GM18907 (cell line): ENCODE data around the gene TRIM37.
"Not testable (repeated sequence)": the region's sequence is repeated elsewhere in the genome, so short reads cannot be mapped to it uniquely, and the experiment has no call there.

Experiments
- ATAC-seq: cut with Tn5 transposase; IDR thresholded peaks from one replicate; pipeline ENCODE4 v1.9.1; 2021; ENCODE audit warnings: mild to moderate bottlenecking, moderate library complexity; ENCODE audit not compliant: unreplicated experiment

TRIM37 gene

DNA sequence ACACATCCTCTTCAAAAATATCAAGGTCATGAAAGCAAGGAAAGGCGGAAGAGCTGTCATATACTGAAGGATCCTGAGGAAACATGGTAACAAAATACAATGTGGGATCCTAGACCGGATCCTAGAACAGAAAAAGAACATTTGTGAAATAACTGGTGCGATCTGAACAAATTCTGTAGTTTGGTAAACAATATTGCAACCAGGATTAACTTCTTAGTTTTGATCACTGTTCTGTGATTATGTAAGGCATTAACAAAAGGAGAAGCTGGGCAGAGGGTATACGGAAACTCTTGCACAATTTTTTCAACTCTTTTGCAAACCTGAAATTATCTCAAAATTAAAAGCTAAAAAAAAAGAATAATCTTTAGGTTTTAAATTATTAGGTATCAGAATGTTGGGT lies 109.7 kb downstream of the TRIM37 start:
- no peak for ATAC-seq

DNA sequence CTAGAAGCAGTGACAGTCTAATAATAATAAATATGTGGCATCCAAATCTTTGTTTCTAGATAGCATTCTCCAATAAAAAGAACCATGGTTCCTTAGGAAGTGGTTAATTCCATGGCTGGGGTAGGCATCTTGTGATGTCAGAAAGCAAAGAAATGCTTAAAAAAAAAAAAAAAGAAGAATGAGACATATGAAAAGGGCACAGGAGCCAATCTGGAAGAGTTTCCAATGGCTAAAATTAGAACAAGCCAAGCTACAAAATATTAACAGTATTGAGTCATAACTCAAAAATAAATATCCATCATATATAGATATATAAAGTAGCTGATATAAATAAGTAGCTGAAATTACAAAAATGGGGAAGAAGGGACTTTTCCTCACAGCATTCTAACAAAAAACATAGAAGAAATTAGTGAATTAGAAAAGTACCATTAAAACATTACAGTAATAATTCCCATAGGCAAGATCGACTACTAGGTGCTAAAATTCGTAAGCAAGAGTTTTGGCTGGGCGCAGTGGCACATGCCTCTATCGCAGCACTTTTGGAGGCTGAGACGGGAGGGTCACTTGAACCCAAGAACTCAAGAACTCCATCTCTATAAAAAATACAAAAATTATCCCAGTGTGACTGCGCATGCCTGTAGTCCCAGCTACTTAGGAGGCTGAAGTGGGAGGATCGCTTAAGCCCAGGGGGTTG lies 111.3 kb downstream of the TRIM37 start:
- ATAC-seq, result no peak

DNA sequence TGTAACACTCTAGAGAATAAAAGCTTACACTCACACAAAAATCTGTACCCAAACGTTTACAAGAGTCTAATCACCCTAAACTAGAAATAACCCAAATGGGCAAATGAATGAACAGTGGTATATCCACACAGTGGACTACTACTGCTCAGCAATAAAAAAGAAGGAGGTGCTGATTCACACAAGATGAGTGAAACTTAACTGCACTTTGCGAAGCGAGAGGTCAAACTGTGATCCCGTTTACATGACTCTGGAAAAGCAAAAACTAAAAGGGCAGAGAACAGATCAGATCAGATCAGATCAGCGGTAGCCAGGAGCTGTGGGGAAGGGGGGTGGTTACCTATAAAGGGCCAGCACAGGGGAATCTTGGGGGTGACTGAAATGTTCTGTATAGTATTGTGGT lies 113.4 kb downstream of the TRIM37 start:
- ATAC-seq, result no peak

DNA sequence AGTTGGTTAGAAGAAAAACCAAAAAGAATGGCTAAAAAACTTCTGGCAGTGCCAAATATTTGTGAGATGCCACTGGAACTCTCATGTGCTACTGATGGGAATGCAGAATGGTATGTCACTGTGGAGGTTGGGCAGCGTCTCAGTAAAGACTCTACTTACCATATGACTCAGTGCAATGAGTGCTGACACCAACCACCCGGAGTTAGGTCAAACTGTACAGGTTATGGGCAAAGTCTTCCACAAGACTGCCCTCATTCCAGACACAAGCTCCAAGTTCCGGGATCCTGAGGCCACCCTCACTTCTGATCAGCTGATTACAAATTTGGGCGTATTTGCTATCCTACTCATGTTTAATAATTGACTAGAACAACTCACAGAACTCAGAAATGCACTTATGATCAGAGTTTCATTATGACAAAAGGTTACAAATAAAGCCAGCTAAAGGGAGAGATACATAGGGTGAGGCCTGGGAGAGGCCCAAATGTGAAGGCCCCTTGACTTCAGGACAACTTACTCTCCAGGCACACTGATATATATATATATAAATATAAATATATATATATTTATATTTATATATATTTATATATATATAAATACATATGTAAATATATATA lies 114.9 kb downstream of the TRIM37 start:
- ATAC-seq, result peak; percentile 77

DNA sequence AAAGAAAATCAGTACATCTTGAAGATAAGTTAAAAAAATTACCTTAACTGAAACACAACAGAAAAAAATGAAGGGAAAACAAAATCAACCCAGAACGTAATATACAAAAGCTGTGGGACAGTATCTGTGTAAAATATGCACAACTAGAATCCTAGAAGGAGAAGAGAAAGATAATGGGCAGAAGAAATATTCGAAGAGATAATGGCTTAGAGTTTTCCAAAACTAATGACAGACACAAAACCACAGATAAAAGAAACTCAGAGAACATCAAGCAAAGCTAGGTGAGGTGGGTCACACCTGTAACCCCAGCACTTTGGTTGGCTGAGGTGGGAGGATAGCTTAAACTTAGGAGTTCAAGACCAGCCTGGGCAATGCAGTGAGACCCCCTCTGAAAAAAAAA lies 117.1 kb downstream of the TRIM37 start:
- ATAC-seq, result no peak

DNA sequence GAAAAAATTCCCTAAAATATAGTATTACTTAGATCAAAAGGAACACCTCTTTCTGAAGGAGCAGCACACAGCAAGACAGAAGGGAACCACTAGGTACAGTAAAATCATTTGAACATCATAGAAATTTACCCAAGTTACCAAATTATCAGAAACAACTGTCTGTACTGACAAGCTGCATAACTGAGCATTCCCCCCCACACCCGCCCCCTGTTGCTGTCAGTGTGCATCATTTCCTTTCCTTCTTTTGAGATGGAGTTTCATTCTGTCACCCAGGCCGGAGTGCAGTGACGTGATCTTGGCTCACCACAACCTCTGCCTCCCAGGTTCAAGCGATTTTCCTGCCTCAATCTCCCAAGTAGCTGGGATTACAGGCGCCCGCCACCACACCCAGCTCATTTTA lies 120.7 kb downstream of the TRIM37 start:
- ATAC-seq, result no peak

DNA sequence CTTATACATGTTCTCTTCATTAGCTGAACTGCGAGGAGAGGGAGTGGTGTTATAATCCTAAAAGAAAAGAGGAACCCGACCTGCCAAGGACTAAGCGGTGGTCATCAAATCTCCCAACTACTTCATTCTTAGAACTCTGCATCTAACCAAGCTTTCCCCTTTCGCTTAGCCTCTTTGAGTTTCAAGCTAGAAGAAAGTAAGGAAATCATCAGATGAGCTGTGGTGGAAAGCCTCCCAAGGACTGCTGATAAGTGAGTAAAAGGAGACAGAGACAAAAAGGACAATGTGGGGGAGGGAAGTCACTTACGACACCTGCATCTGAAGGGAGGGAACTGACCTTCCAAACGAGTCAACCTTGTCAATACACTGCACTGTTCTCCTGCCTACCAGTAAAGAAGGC lies 121.3 kb downstream of the TRIM37 start:
- no peak for ATAC-seq

DNA sequence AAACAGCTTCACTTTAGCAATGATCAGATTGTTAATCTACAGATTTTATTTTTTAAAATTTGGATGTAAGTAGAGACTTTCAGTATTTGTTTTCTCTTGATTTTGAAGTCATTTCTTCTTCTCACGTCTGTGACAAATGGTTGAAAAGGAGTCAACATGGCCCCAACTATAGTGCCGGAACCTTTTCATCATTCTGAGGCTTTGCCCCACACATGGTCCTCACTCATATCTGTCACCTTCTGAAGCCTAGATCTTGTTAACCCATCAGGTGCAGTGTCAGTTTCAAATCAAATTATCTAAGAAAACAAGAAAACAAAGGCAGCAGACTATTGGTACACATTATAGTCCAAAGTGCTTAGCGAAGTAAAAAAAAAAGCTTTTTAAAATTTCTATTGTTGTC lies 124.1 kb downstream of the TRIM37 start:
- ATAC-seq, result no peak

DNA sequence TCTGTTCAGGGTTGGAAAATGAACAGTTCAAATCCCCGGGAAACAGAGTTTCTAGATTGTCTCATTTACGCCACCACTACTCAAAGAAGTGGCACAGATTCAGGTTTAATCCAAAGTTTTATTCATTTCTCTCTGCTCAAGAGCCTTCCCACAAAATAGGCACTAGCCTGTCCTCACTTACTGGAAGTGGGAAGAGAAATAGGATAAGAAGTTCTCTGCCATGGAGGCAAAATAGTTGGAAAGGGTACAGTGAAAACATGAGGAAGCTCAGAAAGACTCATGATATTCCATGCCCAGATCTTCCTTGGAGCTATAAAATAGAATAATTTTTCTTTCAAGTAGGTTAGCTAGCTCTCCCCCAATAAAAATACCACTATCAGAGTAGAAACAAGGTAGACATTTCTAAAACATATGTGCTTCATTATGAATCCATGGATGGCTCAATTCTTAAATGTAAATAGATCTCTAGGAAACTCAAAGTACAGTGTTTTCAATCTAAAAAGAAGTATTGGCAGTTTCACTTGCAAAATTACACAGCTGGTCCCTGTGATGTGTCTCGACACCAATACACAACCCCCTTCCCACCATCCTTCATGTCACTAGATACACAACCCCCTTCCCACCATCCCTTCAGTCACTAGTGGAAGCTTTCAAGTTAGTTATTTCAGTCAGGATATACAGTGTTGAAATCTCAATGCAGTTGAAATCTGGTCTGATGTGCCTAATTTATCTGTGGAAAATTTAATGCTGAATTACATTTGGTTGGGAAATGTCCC lies 125.8 kb downstream of the TRIM37 start:
- no peak for ATAC-seq

DNA sequence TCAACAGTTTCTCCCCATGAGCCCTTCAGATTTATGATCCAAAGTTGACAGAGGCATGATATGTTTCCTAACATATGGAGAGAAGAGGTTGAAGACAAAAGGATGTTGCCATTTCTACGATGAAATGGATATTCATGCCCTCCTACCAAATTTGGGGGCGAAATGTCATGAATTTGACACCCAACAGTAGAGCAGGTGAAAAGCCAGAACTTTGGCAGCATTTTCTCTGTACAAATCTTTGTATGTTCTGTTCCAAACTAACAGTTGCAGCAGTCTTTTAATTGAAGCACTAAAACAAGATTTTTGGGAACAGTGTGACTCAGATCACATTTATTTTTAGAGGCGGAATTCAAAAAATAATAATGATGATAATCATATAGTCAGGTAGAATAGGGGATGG lies 130.1 kb downstream of the TRIM37 start:
- ATAC-seq, result no peak

DNA sequence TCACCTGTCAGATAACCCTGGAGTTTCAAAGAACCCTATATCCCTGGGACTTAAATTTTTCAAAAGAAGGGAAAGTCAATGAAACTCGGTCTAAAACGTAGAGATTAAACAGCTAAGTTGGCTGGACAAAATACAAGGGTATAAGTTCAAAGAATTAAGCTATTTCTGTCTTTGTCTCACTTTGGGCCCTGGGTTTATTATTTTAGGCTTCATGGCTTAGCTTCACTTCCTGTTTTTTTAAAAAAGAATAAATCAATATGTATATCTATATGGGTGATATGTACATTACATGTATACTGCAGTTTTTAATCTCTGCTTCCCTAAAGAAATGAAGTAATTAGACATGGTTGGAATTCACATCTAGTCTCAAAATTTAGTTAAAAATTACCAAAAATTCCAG lies 132.3 kb downstream of the TRIM37 start:
- ATAC-seq, result no peak

DNA sequence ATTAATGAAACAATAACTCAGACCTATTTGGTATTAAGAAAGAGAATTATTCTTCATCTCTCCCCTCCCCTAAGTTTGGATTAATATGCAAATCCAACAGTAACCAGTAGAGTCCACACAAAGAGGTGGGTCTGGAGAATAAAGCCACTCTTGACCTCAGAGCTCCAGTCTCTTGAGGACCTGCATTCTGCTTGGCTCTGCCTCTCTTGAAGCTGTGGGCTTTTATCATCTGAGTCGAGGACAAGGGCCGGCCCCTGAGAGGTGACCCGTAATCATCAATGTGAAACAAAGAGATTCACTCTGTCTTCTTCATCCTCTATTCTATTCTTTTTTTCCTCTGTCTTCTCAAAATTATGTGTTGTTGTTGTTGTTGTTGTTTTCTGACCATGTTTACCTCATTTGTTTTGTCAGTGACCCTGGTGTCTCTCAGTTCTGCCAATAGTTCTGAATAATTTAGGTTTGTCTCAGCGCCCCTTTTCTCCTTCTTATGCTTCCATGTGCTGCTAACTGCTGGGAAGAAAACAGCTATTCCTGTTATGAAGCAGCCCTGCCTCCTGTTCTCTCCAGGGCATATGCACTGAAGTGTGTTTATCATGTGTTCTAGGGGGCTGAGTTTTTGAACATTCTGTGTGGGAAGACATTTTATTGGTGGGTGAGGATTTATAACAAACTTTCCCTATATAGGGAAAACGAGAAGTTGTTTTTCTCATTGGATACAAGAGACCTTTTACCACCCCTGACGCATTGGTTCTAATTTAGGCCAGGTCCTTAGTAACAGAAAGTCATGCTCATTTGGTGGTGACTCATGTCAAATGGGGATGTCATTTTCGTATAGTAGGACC lies 135.8 kb downstream of the TRIM37 start:
- no peak for ATAC-seq

DNA sequence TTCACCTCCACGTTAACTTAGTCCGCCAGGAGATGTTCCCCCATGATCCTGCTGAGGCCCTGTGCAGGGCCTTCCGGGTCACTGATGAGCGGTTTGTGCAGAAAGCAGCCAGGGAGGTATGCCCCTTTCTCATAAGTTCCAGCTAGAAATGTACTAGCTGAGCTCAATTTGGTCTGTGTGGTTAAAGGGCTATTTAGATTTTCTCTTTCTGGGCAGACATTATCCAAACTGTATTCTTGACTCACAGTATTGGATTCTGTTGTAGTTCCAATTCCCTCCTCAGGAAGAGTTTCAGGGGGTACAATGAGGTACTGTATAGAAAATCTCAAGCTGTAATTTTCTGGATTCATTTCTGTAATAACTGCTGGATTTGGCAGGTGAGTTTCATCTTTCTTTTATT lies 137.1 kb downstream of the TRIM37 start:
- ATAC-seq, result no peak

DNA sequence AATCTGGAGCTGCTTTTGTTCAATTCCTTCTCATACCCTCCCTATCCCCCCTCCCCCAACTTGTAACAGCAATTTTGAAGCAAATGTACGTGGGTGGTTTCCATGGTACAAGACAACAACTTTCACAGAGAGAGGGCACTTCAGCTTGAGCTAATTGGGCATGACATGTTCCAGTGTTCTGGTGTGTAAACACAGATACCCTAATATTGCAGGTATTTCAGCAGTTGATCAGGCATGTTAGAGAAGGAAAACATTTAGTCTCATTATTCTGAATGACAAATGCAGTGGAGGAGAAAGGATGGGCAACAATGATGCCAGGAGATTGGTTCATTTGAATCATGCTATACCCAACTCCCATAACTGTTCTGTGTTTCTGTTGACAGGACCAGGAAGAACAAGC lies 137.5 kb downstream of the TRIM37 start:
- no peak for ATAC-seq

DNA sequence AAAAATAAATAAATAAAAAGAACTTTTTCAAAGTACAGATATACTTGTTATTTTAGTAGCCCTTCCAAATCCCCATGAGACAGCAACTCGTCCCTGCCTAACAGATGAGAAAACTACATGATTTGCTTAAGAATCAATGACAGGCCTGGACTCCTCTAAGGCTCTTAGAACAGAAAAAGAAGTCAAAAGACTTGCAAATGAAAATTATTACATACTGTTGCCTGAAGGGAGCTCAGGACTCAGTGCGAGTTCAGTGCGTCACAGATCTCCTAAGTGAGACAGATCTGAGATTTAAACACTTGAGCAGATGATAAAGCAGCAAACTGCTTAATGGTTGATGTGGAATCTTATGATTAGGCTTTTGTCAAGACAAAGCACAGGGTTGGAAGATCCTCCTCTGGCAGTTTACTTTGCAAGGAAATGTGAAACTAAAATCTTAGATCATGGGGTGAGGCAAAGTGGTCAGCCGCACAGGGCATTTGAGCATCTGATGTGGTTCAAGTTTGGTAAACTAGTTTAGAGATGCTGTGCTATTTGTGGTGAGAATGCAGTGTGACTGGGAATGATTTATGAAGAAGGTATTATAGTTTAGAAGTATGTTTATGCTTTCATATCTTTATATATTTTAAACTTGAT lies 138.1 kb downstream of the TRIM37 start:
- no peak for ATAC-seq

DNA sequence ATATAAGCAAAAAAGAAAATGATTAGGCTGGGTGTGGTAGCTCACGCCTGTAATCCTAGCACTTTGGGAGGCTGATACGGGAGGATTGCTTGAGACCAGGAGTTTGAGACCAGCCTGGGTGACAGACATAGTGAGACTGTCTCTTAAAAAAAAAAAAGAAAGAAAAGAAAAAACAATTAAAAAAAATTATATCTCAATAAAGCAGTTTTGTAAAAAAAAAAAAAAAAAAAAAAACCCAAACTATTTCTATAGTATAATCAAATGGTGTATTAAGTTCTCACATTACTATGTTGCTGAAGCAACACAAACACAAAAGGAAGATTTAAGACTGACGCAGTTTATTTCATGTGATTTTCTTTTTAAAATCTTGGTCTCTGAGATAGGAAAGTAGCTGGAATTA lies 140.5 kb downstream of the TRIM37 start:
- no peak for ATAC-seq

DNA sequence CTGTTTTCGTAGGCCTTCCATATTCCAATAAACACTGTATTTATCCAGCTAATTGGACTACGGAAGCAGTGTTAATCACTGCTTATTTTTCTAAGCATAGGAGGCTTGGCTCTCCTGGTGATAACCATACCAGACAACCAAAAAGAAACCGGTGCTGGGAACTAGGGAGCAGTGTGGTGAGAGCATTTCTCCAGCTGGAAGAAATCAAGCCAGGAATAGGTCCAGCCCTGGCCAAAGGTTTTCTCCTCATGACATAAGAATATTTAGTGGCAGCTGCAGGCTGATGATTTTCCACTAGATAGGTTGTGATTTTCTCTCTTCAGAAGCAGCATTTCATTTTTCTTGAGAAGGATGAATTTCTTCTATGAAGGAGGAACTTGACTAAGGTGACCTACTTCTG lies 141.5 kb downstream of the TRIM37 start:
- ATAC-seq, result no peak

DNA sequence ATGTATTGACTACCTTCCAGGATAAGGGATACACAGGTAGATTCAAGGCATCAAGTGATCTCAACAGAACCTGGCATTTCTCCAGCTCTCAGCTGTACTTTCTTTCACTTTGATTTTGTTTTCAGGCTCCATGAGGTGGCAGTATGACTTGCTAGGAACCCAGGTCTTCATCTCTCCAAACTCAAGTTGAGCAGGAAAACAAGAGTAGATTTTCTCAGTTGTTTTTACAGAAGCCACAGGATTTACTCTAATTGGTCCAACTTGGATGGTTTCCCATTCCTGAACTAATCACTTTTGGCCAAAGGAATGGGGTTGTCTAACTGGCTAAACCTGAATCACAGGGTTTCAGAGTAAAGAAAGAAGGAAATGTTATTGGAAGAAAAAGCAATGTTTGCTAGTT lies 146.6 kb downstream of the TRIM37 start:
- no peak for ATAC-seq

DNA sequence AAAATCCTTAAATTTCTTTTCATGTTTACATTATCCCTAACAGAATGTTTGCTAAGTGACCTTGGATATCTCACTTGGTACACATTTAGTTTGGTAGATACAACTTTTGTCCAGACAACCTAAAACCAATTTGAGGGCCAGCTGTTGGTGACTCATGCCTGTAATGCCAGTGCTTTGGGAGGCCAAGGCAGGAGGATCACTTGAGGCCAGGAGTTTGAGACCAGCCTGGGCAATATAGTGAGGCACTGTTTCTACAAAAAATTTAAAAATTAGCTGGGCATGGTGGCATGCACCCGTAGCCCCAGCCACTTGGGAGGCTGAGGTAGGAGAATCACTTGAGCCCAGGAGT lies 149.0 kb downstream of the TRIM37 start:
- not testable (repeated sequence) for ATAC-seq

DNA sequence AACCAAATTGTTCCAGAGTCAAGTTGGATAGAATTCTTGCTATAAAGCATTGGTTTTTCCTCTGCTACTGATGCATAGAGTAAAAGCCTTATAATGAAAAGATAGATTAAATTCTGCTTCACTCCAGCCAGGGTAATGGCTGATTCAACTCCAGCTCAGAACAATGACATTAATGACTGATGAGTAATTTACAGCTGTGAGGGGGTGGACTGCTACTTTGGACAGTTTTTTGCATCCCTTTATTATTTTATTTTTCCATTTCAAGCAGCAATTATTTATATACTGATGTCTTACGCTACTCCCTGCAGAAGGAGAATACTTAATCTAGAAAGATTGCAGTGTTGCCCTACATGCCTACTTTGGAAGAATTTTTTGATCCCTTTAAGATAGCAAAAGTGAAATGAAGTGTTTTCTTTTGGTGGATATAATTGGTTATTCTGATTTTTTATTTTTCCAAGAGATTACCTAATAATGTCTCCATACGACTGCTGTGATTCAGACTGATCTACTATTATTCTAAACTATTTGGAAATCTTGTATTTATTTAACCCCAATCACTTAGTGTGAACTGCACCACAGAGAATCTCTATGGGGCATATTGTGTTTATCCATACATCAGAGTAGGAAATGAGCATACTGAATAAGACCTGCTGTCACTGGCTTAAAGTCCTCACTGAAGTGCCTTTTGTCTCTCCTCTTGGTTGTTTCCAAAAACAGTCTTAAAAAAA lies 149.5 kb downstream of the TRIM37 start:
- ATAC-seq, result no peak
